Posterior cingulate gyrus (tissue), 11 donors: ENCODE results near the gene CD99L2.
"Not testable (repeated sequence)": the region's sequence is repeated elsewhere in the genome, so short reads cannot be mapped to it uniquely, and the experiment has no call there.

Source experiments
- DNase-seq, 10 donors: peaks; one replicate each; pipeline versions ENCODE4 v3.0.0 to v3.0.0-alpha.2; 2020 to 2021; ENCODE audit warnings: mixed read lengths in 3 of 10
- intact Hi-C: fragments of 100-400 bp; cut with DNase I; formaldehyde crosslinking; loops from one replicate; pipeline ENCODE4 v1.15.1; 2023

Gene CD99L2

GRCh38 chrX:150863191-150863590, 35.3 kb downstream of the CD99L2 start:
- DNase-seq = no peak
- intact Hi-C loops = no loop called here

- no peak for DNase-seq
- intact Hi-C loops = no loop called here
Observed at GRCh38 chrX:150857453-150857852, 41.0 kb downstream of the CD99L2 start.

GRCh38 chrX:150856785-150857184, 41.7 kb downstream of the CD99L2 start:
- DNase-seq = no peak
- intact Hi-C loops = no loop called here

- intact Hi-C loops = no loop called here
- DNase-seq = no peak
Observed at GRCh38 chrX:150856101-150856500, 42.4 kb downstream of the CD99L2 start.

- intact Hi-C loops = no loop called here
- no peak for DNase-seq
Observed at GRCh38 chrX:150854856-150855255, 43.6 kb downstream of the CD99L2 start.

- no peak for DNase-seq
- intact Hi-C loops = no loop called here
Observed at GRCh38 chrX:150849996-150850720, 48.3 kb downstream of the CD99L2 start.

GRCh38 chrX:150849486-150849885, 49.0 kb downstream of the CD99L2 start:
- intact Hi-C loops = no loop called here
- DNase-seq = no peak

- intact Hi-C loops = no loop called here
- DNase-seq = no peak
Observed at GRCh38 chrX:150848914-150849365, 49.5 kb downstream of the CD99L2 start.

- intact Hi-C loops = no loop called here
- no peak for DNase-seq
Observed at GRCh38 chrX:150847088-150847487, 51.4 kb downstream of the CD99L2 start.

GRCh38 chrX:150846130-150846529, 52.3 kb downstream of the CD99L2 start:
- DNase-seq = no peak
- intact Hi-C loops = no loop called here

GRCh38 chrX:150845091-150845490, 53.4 kb downstream of the CD99L2 start:
- intact Hi-C loops = no loop called here
- no peak for DNase-seq

- intact Hi-C loops = no loop called here
- DNase-seq = no peak
Observed at GRCh38 chrX:150844016-150844415, 54.5 kb downstream of the CD99L2 start.

GRCh38 chrX:150842198-150842685, 56.2 kb downstream of the CD99L2 start:
- intact Hi-C loops = no loop called here
- no peak for DNase-seq

- intact Hi-C loops = no loop called here
- peak in 1 of 10 donors; percentile 8 for DNase-seq
Observed at GRCh38 chrX:150841456-150842197, 56.8 kb downstream of the CD99L2 start.

- no peak for DNase-seq
- intact Hi-C loops = no loop called here
Observed at GRCh38 chrX:150837845-150838244, 60.6 kb downstream of the CD99L2 start.

GRCh38 chrX:150834695-150835094, 63.8 kb downstream of the CD99L2 start:
- intact Hi-C loops = no loop called here
- no peak for DNase-seq

- intact Hi-C loops = no loop called here
- DNase-seq = no peak
Observed at GRCh38 chrX:150833454-150834056, 64.9 kb downstream of the CD99L2 start.

GRCh38 chrX:150831863-150832262, 66.6 kb downstream of the CD99L2 start:
- no peak for DNase-seq
- intact Hi-C loops = no loop called here

GRCh38 chrX:150828785-150829184, 69.7 kb downstream of the CD99L2 start:
- intact Hi-C loops = no loop called here
- DNase-seq = no peak

- DNase-seq, intact Hi-C loops: not testable (repeated sequence)
Observed at GRCh38 chrX:150824352-150824751, 74.1 kb downstream of the CD99L2 start.

GRCh38 chrX:150823826-150824225, 74.6 kb downstream of the CD99L2 start:
- DNase-seq, intact Hi-C loops: not testable (repeated sequence)
